Epithelial cell of proximal tubule (primary cell): Measurements from ENCODE around the gene OTUB2. TPM values are rescaled to one million over a fixed set of nuclear protein-coding genes. Genes with fewer than 3 reads are reported as not detected.

Experiments
- DNase-seq: peaks from one replicate; pipeline ENCODE4 v3.0.0-alpha.2; 2011; ENCODE audit warnings: low read depth
- H3K4me3 ChIP-seq: 2 replicates; pipeline ENCODE4 v1.5.1; 2011; ENCODE audit warnings: low read depth, mild to moderate bottlenecking, low read length
- CTCF ChIP-seq: conservative IDR thresholded peaks from 2 replicates; pipeline ENCODE4 v1.5.1; 2012; ENCODE audit warnings: low read depth, mild to moderate bottlenecking, low read length
- total RNA-seq: library from RNA; depleted of rRNA; stranded (reverse); fragments of >200 nt; gene quantifications from 2 replicates; pipeline ENCODE4 v1.2.3, GENCODE V29; 2015

The OTUB2 gene
- total RNA-seq, 1 donor from 2014 or later, result 5.6 TPM

GRCh38 chr14:94079891-94080620, 53.9 kb downstream of the OTUB2 start:
- no peak for TF ChIP-seq CTCF
- DNase-seq, result no peak
- H3K4me3 ChIP-seq, result peak overlapping the region; percentile 92

- TF ChIP-seq CTCF, result no peak
- no peak for DNase-seq
- H3K4me3 ChIP-seq, result peak within 1 kb of the TSS; percentile 92
Measured at GRCh38 chr14:94080621-94081385, 54.7 kb downstream of the OTUB2 start, which contains the start of the genes DDX24 and IFI27L1. TSS of gene DDX24 (minus strand) at chr14:94081202. CDS start at chr14:94079742, 1,460 bp downstream. TSS of gene IFI27L1 (plus strand) at chr14:94081310. CDS start at chr14:94096938, 15,628 bp downstream.

- no peak for DNase-seq
- peak overlapping the region; percentile 92 for H3K4me3 ChIP-seq
- TF ChIP-seq CTCF, result no peak
Measured at GRCh38 chr14:94081386-94081820, 55.3 kb downstream of the OTUB2 start.

- TF ChIP-seq CTCF, result no peak
- no peak for DNase-seq
- no peak overlapping the region for H3K4me3 ChIP-seq
Measured at GRCh38 chr14:94087891-94088290, 61.8 kb downstream of the OTUB2 start.

DNA sequence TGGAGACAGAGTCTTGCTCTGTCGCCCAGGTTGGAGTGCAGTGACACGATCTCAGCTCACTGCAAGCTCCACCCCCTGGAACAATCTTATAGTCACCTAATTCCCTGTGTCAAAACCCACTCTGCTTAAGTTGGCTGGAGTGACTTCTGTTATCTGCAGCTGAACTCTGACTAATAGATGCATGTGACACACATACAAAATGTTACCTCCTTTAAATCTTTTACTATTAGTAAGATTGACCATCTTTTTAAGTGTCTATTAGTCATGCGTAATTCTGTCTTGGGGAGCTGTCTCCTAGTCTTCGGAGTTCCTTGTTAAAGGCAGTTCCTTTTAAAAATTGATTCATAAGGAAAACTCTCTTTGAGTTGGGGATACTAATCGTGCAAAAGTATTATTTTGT, 62.4 kb downstream of the OTUB2 start:
- DNase-seq, result no peak
- no peak for TF ChIP-seq CTCF
- no peak overlapping the region for H3K4me3 ChIP-seq

GRCh38 chr14:94089479-94089878, 63.3 kb downstream of the OTUB2 start:
- TF ChIP-seq CTCF, result no peak

More at GRCh38 chr14:94089479-94089878, 63.3 kb downstream of the OTUB2 start:
- H3K4me3 ChIP-seq, result no peak overlapping the region
- no peak for DNase-seq
